Testis (tissue), 3 donors: ENCODE results near the gene BMPR1A. TPM values are rescaled to one million over a fixed set of nuclear protein-coding genes. Genes with fewer than 3 reads are reported as not detected.
"Not testable (repeated sequence)": the region's sequence is repeated elsewhere in the genome, so short reads cannot be mapped to it uniquely, and the experiment has no call there.

ENCODE experiments used
- DNase-seq: peaks from one replicate; pipeline ENCODE4 v3.0.0-alpha.2; 2019
- H3K27ac ChIP-seq, 2 donors: fragments of 200-600 bp; sonication (generic); one replicate each; pipeline ENCODE4 v1.5.1; 2019
- H3K27me3 ChIP-seq: fragments of 200-600 bp; sonication (generic); one replicate; pipeline ENCODE4 v1.5.1; 2019
- H3K36me3 ChIP-seq: fragments of 200-600 bp; sonication (generic); one replicate; pipeline ENCODE4 v1.5.1; 2017; ENCODE audit warnings: low read depth; ENCODE audit errors: missing control alignments
- H3K4me1 ChIP-seq: fragments of 200-600 bp; sonication (generic); one replicate; pipeline ENCODE4 v1.5.1; 2019
- H3K4me3 ChIP-seq, 2 donors: fragments of 200-600 bp; sonication (generic); one replicate each; pipeline ENCODE4 v1.5.1; 2017 to 2019
- H3K9me3 ChIP-seq: fragments of 200-600 bp; sonication (generic); one replicate; pipeline ENCODE4 v1.5.1; 2017
- CTCF ChIP-seq, 3 experiments: fragments of 450-650 bp in 2 of 3; fragments of 200-600 bp in 1 of 3; sonication (generic) in 1 of 3; IDR thresholded peaks; one replicate each; pipeline ENCODE4 v1.5.1; 2016 to 2019; ENCODE audit warnings: antibody characterized with exemption in 3 of 3, mild to moderate bottlenecking in 2 of 3, moderate library complexity in 1 of 3
- POLR2A ChIP-seq: fragments of 450-650 bp; IDR thresholded peaks from one replicate; pipeline ENCODE4 v1.6.1; 2017; ENCODE audit warnings: antibody characterized with exemption, mild to moderate bottlenecking, moderate library complexity
- WGBS, 2 donors: methylation state at CpG; one replicate each; pipeline ENCODE4 v1.1.5; 2018; 5-methylcytosine and 5-hydroxymethylcytosine counted together
- intact Hi-C: fragments of 100-400 bp; cut with DNase I; formaldehyde crosslinking; loops from one replicate; pipeline ENCODE4 v1.15.1; 2023; ENCODE audit warnings: low total_unique reads
- polyA plus RNA-seq: library from polyadenylated mRNA; stranded (reverse); fragments of 350-450 nt; fragmentation: Illumina TruSeq; extraction: RNeasy Lipid Tissue Mini Kit (QIAGEN cat#74804); gene quantifications from one replicate; pipeline ENCODE4 v1.2.3, GENCODE V29; 2014; ENCODE audit warnings: low read depth, low replicate concordance; ENCODE audit not compliant: insufficient read depth
- small RNA-seq, 2 donors: library from RNA; depleted of rRNA; stranded (forward); fragments of <200 nt; gene quantifications; one replicate each; pipeline ENCODE3, GENCODE V24; 2016
- total RNA-seq, 2 donors: library from RNA; depleted of rRNA; stranded (reverse); fragments of >200 nt; gene quantifications; one replicate each; pipeline ENCODE4 v1.2.3, GENCODE V29; 2016

The BMPR1A gene
- total and polyA plus RNA-seq, 3 donors from 2014 or later, result 19.5 to 51.1 (median 42.6) TPM

GRCh38 chr10:86979977-86980448, 223.6 kb downstream of the BMPR1A start:
- TF ChIP-seq CTCF (IDR thresholded peaks at IDR 0.05) (no peak), POLR2A (no peak)
- DNase-seq, result no peak
- no peaks in the 10 kb centered on the region for H3K9me3 ChIP-seq
- H3K4me3 ChIP-seq, result no peak overlapping the region
- peak overlapping the region; percentile 56 to 86 for H3K27ac ChIP-seq
- 25 to 50% methylated on average over 3 of the region's 3 CpGs for WGBS, 2 donors
- H3K27me3 ChIP-seq, result no peaks in the 10 kb centered on the region
- no peaks in the 10 kb centered on the region for H3K36me3 ChIP-seq
- intact Hi-C loops, result loop anchor here (10.0 kb wide), 1 partner anchor 115 kb away; the partner anchor contains the start of genes GLUD1 and SHLD2
- H3K4me1 ChIP-seq, result peaks cover 18% of the 10 kb centered on the region

- H3K9me3 ChIP-seq, H3K4me3 ChIP-seq, H3K36me3 ChIP-seq, intact Hi-C loops, H3K27me3 ChIP-seq, DNase-seq: not testable (repeated sequence)
- 66 to 82% methylated on average over 6 of the region's 6 CpGs for WGBS, 2 donors
- peaks cover 18% of the 10 kb centered on the region for H3K4me1 ChIP-seq
- peak overlapping the region in 1 of 2 donors; percentile 86 for H3K27ac ChIP-seq
These were observed 224.6 kb downstream of the BMPR1A start for GRCh38 chr10:86981020-86981419.

- no peaks in the 10 kb centered on the region for H3K9me3 ChIP-seq
- WGBS, 2 donors, result 73 to 77% methylated on average over 5 of the region's 5 CpGs
- peaks cover 18% of the 10 kb centered on the region for H3K4me1 ChIP-seq
- no peak for DNase-seq
- no peak overlapping the region for H3K27ac ChIP-seq
- H3K36me3 ChIP-seq, result no peaks in the 10 kb centered on the region
- H3K4me3 ChIP-seq, result no peak overlapping the region
- H3K27me3 ChIP-seq, result no peaks in the 10 kb centered on the region
- intact Hi-C loops, result no loop called here
- TF ChIP-seq POLR2A (no peak), CTCF (IDR thresholded peaks at IDR 0.05) (no peak)
These were observed 225.3 kb downstream of the BMPR1A start for GRCh38 chr10:86981716-86982115.

Small RNA genes within 50 kb of the gene (small RNA-seq; reads per million reads assigned to genes)
- 0 to 0.09 reads per million in 2 donors for gene RNU1-19P

Other genes starting within 250 kb of the BMPR1A start
- gene WAPL, start 234.8 kb upstream of the BMPR1A start, total RNA-seq, result 10 to 100 TPM; 80.8 to 89.8 TPM
- gene WAPL, start 234.8 kb upstream of the BMPR1A start, polyA plus RNA-seq, result 65.7 TPM
- under 1 TPM in 1 of 2 donors, not detected in 1; 0.19 TPM for gene OPN4, start 102.1 kb upstream of the BMPR1A start, total RNA-seq
- not detected for gene OPN4, start 102.1 kb upstream of the BMPR1A start, polyA plus RNA-seq
- 1 to 10 TPM; 2.7 to 3.6 TPM for gene LDB3, start 88.1 kb upstream of the BMPR1A start, total RNA-seq
- 20.3 TPM for gene LDB3, start 88.1 kb upstream of the BMPR1A start, polyA plus RNA-seq
- gene MMRN2, start 201.0 kb downstream of the BMPR1A start, total RNA-seq, result 10 to 100 TPM; 14.9 to 19.1 TPM
- gene MMRN2, start 201.0 kb downstream of the BMPR1A start, polyA plus RNA-seq, result 21.2 TPM
- gene SNCG, start 202.0 kb downstream of the BMPR1A start, total RNA-seq, result 1 to 10 TPM; 8.3 to 8.9 TPM
- 30.3 TPM for gene SNCG, start 202.0 kb downstream of the BMPR1A start, polyA plus RNA-seq
- 10 to 100 TPM; 21.4 to 35.0 TPM for gene ADIRF, start 211.9 kb downstream of the BMPR1A start, total RNA-seq
- gene ADIRF, start 211.9 kb downstream of the BMPR1A start, polyA plus RNA-seq, result 85.6 TPM